ENCODE measurements around the gene NEO1. TPM values are rescaled to one million over a fixed set of nuclear protein-coding genes. Genes with fewer than 3 reads are reported as not detected.
"Not testable (repeated sequence)": the region's sequence is repeated elsewhere in the genome, so short reads cannot be mapped to it uniquely, and the experiment has no call there.

Gene NEO1
- total RNA-seq, 3 donors from 2014 or later: 4.7 to 5.2 (median 4.9) TPM

DNA sequence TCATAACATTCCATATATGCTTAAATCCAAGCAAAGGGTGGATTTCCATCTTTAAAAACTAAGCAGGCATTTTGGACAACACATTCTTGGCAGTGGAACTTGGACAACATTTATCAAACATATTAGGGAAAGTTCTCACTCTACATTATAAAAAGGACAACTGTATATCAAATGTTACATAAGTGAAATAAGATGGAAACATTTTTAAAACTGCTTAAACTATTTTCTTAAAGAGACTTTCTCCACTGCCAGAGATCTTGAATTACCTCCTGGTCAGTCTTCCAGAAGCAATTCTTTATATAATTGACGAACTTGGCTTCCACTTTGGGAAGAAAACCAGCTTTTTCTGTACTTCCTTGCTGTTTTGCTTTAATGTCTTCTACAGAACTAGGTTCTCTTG is 109.3 kb downstream of the NEO1 start:
- Mint-ChIP-seq H3K4me3 (no peak overlapping the region), H3K9me3 (peaks cover 15% of the 10 kb centered on the region), H3K4me1 (ENCODE audit: low read depth) (no peaks in the 10 kb centered on the region), H3K27me3 (ENCODE audit: low read depth) (no peaks in the 10 kb centered on the region), H3K36me3 (ENCODE audit: insufficient read depth) (peaks cover 19% of the 10 kb centered on the region)
- DNase-seq: no peak
- no peak for ATAC-seq

DNA sequence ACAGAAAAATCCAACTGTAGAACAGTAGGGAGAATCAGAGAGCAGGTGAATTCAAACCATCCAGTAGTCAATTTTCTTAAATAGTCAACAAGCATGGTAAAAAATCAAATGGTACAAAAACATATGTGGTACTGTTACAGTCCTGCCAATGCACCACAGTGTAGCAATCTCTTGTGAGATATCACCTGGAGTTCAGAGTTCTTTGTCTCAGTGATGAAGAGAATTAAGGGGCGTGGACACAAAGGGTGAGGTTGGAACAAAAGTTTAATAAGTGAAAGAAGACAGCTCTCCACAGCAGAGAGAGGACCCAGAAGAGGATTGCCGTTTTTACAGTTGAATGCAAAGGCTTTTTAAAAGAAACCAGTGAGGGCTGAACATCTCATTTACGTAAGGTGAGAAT is 113.2 kb downstream of the NEO1 start:
- peaks cover 17% of the 10 kb centered on the region for H3K36me3 Mint-ChIP-seq (ENCODE audit: insufficient read depth)
- no peaks in the 10 kb centered on the region for H3K4me1 Mint-ChIP-seq (ENCODE audit: low read depth)
- no peak overlapping the region for H3K4me3 Mint-ChIP-seq
- ATAC-seq (no peak), DNase-seq (no peak)
- H3K9me3 Mint-ChIP-seq: peaks cover 16% of the 10 kb centered on the region
- no peaks in the 10 kb centered on the region for H3K27me3 Mint-ChIP-seq (ENCODE audit: low read depth)

DNA sequence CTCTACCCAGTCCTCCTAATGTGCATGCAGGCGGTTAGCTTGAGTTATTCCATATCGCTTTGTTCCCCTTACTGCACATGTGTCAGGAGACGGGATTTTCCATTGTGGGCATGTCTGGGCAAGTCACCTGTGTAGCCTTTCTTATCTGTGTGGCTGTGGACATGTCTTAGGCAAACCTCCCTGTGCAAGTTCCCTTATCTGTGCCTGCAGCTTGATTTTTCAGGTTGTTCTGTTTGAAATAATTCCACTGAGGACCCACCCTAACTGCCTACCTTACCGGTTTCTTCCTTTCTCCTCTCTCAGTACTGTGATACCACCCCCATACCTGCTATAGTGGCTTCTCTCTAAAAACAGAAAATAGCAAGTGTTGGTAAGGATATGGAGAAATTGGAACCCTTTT is 113.6 kb downstream of the NEO1 start:
- peaks cover 17% of the 10 kb centered on the region for H3K36me3 Mint-ChIP-seq (ENCODE audit: insufficient read depth)
- ATAC-seq (no peak), DNase-seq (no peak)
- H3K4me1 Mint-ChIP-seq (ENCODE audit: low read depth): no peaks in the 10 kb centered on the region
- no peaks in the 10 kb centered on the region for H3K27me3 Mint-ChIP-seq (ENCODE audit: low read depth)
- peaks cover 16% of the 10 kb centered on the region for H3K9me3 Mint-ChIP-seq
- H3K4me3 Mint-ChIP-seq: no peak overlapping the region

DNA sequence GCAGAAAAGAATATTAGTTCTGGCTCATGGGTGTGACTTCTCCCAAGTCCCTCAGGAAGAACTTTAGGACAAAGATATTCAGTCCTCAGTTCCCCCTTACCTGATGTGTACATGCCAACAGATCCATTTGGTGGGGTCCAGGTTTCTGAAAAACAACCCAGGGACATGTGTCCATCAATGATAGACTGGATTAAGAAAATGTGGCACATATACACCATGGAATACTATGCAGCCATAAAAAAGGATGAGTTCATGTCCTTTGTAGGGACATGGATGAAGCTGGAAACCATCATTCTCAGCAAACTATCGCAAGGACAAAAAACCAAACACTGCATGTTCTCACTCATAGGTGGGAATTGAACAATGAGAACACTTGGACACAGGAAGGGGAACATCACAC is 114.4 kb downstream of the NEO1 start:
- peaks cover 17% of the 10 kb centered on the region for H3K36me3 Mint-ChIP-seq (ENCODE audit: insufficient read depth)
- not testable (repeated sequence) for ATAC-seq; H3K27me3 Mint-ChIP-seq (ENCODE audit: low read depth); DNase-seq; H3K4me1 Mint-ChIP-seq (ENCODE audit: low read depth); H3K4me3 Mint-ChIP-seq
- peaks cover 16% of the 10 kb centered on the region for H3K9me3 Mint-ChIP-seq

DNA sequence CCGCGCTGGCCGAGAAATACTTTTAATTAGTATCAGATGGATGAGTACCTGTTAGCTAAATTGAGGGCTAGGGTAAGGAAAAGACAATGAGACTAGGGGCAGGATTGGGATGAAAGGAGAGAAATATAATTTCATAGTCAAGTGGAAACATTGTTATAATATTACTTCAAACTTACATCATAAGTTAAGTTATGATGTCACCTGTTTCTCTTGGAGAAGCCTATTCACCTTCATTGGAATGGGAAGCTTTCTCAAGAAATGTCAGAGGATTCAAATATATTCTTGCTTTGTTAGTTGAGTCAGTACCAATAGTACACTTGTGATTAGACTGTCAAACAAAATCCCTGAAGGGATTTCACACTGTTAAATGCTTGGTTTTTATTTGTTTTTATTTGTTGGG is 116.2 kb downstream of the NEO1 start:
- Mint-ChIP-seq H3K36me3 (ENCODE audit: insufficient read depth) (peaks cover 17% of the 10 kb centered on the region), H3K27me3 (ENCODE audit: low read depth) (no peaks in the 10 kb centered on the region), H3K9me3 (peaks cover 16% of the 10 kb centered on the region), H3K4me3 (no peak overlapping the region), H3K4me1 (ENCODE audit: low read depth) (no peaks in the 10 kb centered on the region)
- DNase-seq (no peak), ATAC-seq (no peak)

DNA sequence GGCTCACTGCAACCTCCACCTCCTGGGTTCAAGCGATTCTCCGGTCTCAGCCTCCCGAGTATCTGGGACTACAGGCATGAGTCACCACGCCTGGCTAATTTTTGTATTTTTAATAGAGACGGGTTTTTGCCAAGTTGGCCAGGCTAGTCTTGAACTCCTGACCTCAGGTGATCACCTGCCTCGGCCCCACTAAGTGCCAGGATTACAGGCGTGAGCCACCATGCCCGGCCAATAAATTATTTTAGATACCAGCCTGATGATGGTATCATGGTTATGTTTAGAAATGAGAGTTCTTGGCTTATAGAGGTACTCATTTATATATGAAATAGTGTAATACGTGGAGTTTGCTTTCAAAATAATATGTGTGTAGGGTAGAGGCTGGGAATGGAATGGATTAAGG is 119.4 kb downstream of the NEO1 start:
- ATAC-seq (no peak), DNase-seq (no peak)
- no peaks in the 10 kb centered on the region for H3K9me3 Mint-ChIP-seq
- H3K27me3 Mint-ChIP-seq (ENCODE audit: low read depth): no peaks in the 10 kb centered on the region
- no peaks in the 10 kb centered on the region for H3K4me1 Mint-ChIP-seq (ENCODE audit: low read depth)
- H3K4me3 Mint-ChIP-seq: no peak overlapping the region
- peaks cover 7% of the 10 kb centered on the region for H3K36me3 Mint-ChIP-seq (ENCODE audit: insufficient read depth)

DNA sequence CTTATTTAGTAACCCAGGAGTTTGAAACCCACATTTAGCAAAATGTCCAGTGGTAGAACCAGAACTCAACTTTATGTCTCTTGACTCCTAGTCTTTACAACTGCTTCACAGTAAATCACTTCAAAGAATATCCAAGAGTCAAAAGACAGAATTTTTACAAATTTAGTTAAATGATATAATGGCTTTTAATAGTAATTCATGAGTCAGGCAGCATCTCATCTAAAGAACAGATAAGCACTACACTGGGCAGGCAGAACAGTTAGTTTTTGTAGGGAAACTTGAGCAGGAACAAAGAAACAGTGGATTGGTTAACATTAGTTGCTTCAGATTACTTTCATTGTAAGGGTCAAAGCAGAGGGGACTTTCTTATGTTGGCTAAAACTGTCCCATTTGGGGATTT is 120.2 kb downstream of the NEO1 start:
- H3K9me3 Mint-ChIP-seq: no peaks in the 10 kb centered on the region
- peaks cover 5% of the 10 kb centered on the region for H3K36me3 Mint-ChIP-seq (ENCODE audit: insufficient read depth)
- no peak for ATAC-seq
- no peaks in the 10 kb centered on the region for H3K27me3 Mint-ChIP-seq (ENCODE audit: low read depth)
- DNase-seq: no peak
- no peaks in the 10 kb centered on the region for H3K4me1 Mint-ChIP-seq (ENCODE audit: low read depth)
- no peak overlapping the region for H3K4me3 Mint-ChIP-seq

DNA sequence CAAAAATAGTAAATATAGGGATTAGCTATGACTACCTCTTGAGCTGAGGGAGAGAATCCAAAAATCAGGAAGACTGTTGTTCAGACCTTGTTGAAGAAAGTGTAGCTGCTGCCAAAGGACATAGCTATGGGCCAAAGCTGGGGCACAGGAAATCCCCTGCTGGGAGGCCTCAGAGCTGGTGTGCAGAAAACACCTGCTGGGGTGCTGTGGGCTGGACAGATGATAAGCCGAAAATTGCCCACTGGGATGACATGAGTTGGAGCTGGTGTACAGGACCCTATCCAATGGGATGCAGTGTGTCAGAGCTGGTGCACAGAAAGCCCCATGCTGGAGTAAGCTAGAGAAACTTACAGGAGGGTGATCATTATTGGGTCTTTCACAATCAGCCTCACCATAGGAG is 121.9 kb downstream of the NEO1 start:
- H3K4me3 Mint-ChIP-seq: no peak overlapping the region
- no peaks in the 10 kb centered on the region for H3K4me1 Mint-ChIP-seq (ENCODE audit: low read depth)
- ATAC-seq (no peak), DNase-seq (no peak)
- H3K36me3 Mint-ChIP-seq (ENCODE audit: insufficient read depth): peaks cover 8% of the 10 kb centered on the region
- H3K27me3 Mint-ChIP-seq (ENCODE audit: low read depth): no peaks in the 10 kb centered on the region
- H3K9me3 Mint-ChIP-seq: no peaks in the 10 kb centered on the region

DNA sequence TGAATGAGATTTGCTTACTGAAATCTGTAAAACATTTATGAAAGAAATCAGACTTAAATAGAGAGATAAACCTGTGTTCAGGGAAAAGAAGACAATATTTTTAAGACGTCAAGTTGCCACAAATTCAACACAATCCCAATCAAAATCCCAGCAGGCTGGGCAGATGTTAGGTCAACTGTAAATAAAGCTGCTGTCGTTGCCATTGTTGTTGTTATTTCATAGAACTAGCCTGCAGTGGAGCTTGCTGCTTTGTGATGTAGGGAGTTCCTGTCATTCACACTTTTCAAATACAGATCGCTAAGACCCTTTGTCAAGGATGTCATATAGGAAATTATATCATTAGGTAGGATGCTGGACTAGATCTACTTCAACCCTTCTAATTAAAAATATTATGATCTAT is 123.1 kb downstream of the NEO1 start:
- no peaks in the 10 kb centered on the region for H3K27me3 Mint-ChIP-seq (ENCODE audit: low read depth)
- no peak for DNase-seq
- no peak for ATAC-seq
- no peaks in the 10 kb centered on the region for H3K9me3 Mint-ChIP-seq
- H3K4me1 Mint-ChIP-seq (ENCODE audit: low read depth): no peaks in the 10 kb centered on the region
- H3K4me3 Mint-ChIP-seq: no peak overlapping the region
- H3K36me3 Mint-ChIP-seq (ENCODE audit: insufficient read depth): peaks cover 10% of the 10 kb centered on the region

DNA sequence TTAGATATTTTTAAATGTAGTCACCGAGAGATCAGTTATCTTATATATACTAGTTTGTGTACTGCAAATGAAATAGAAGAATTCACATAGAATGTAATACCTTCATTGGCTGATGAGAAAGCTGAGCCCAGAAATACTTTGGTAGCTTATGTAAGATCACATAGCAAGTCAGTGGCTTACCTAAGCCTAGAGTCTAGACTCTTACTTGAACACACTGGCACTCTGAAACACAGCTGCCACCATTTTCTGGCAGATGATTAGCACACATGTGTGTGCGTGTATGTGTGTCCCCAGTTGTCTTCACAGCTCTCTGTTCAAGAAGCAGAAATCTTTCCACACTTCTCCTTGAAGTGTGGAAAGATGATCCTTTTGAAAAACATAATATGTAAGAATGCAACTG is 124.3 kb downstream of the NEO1 start:
- DNase-seq (no peak), ATAC-seq (no peak)
- Mint-ChIP-seq H3K4me3 (no peak overlapping the region), H3K27me3 (ENCODE audit: low read depth) (no peaks in the 10 kb centered on the region), H3K4me1 (ENCODE audit: low read depth) (no peaks in the 10 kb centered on the region), H3K9me3 (peaks cover 5% of the 10 kb centered on the region), H3K36me3 (ENCODE audit: insufficient read depth) (peaks cover 20% of the 10 kb centered on the region)

DNA sequence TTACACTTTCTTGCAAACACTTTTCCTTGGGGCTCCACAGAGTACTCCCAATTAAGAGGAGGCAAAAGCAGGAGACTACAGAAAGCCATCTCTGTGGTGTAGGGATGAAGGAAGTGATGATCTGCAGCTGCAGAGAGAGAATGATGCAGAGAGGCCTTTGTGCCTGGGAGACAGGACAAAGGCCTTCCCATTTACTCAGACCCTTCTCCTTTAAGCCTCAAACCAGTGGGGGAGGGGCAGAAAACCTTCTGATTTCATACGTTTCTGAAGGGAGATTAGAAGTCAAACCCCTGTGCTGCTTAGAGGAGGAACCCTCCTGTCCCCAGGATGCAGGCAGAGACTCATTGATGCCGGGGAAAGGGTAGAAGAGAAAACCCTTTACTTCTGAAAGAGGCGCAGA is 130.8 kb downstream of the NEO1 start:
- H3K36me3 Mint-ChIP-seq (ENCODE audit: insufficient read depth): peaks cover 30% of the 10 kb centered on the region
- DNase-seq (no peak), ATAC-seq (no peak)
- H3K4me3 Mint-ChIP-seq: no peak overlapping the region
- H3K9me3 Mint-ChIP-seq: peaks cover 12% of the 10 kb centered on the region
- no peaks in the 10 kb centered on the region for H3K27me3 Mint-ChIP-seq (ENCODE audit: low read depth)
- no peaks in the 10 kb centered on the region for H3K4me1 Mint-ChIP-seq (ENCODE audit: low read depth)

DNA sequence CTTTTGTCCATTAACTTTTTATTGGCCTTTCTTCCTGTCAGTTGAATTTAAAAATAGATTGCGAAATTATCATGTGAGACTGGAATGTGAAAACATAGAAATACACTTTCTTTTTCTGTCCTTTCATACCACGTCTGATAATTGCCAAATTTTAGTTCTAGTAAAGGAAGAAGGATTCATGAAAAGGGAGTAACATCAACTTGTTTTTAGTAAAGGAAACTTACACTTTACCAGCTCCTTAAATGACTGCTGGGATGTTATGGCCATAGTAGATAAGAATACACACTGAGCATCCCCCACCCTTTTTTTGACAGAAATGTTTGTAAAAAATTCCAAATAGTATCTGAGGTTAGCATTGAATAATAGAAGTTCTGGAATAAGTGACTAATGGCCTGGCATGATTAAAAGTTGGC is 137.9 kb downstream of the NEO1 start:
- DNase-seq: no peak
- no peak for ATAC-seq
- no peaks in the 10 kb centered on the region for H3K27me3 Mint-ChIP-seq (ENCODE audit: low read depth)
- H3K4me3 Mint-ChIP-seq: no peak overlapping the region
- H3K36me3 Mint-ChIP-seq (ENCODE audit: insufficient read depth): no peaks in the 10 kb centered on the region
- H3K9me3 Mint-ChIP-seq: no peaks in the 10 kb centered on the region
- H3K4me1 Mint-ChIP-seq (ENCODE audit: low read depth): peaks cover 4% of the 10 kb centered on the region

DNA sequence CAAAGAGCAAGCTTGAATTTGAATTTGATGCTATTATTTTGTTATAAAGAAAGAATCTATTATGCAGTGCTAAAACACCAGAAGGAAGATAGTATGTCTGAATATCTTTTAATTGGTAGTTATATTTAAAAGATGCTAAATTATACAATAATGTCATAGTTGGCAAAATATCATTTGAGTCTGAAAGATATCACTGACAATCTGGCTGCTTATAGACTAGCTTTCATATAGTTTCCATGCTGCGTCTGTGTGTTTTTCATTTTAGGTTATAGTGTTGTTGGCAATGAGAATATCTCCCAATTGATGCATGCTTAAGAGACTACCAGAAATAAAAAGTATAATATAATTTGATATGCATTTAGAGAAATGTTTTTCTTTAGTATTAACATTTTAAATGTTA is 142.9 kb downstream of the NEO1 start:
- Mint-ChIP-seq H3K4me1 (ENCODE audit: low read depth) (peaks cover 11% of the 10 kb centered on the region), H3K4me3 (no peak overlapping the region), H3K27me3 (ENCODE audit: low read depth) (no peaks in the 10 kb centered on the region), H3K36me3 (ENCODE audit: insufficient read depth) (no peaks in the 10 kb centered on the region), H3K9me3 (no peaks in the 10 kb centered on the region)
- no peak for ATAC-seq
- DNase-seq: no peak

DNA sequence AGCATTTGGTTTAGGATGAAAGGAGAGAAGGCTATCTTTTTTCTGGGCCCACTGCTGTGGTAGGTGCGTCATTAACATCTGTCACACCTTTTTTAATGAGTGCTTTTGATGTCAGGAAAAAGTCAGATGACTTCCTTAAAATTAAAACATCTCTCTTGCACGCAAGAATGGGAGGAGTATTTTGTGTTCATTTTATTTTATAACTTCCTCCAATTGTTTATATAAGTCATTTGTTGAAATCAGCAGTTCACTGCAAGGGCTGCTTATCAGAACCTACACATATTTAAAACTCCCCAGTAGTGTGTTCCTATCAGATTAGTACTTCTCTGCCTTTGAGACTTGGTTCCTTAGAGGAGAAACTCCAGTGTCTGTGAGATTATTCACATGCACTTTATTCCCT is 143.8 kb downstream of the NEO1 start:
- Mint-ChIP-seq H3K4me1 (ENCODE audit: low read depth) (peaks cover 7% of the 10 kb centered on the region), H3K9me3 (no peaks in the 10 kb centered on the region), H3K4me3 (no peak overlapping the region), H3K36me3 (ENCODE audit: insufficient read depth) (no peaks in the 10 kb centered on the region), H3K27me3 (ENCODE audit: low read depth) (no peaks in the 10 kb centered on the region)
- DNase-seq (no peak), ATAC-seq (no peak)

DNA sequence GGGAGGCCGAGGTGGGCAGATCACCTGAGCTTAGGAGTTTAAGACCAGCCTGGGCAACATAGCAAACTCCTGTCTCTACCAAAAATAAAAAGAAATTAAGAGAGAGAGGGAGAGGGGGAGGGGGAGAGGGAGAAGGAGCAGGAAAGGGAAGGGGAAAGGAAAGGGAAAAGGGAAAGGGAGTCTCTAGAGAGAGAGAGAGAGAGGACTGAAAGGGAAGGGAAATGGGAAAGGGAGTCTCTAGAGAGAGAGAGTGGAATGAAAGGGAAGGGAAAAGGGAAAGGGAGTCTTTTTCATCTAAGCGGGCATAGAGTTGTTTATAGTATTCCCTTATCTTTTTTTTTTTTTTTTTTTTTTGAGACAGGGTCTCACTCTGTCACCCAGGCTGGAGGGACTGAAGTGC is 148.1 kb downstream of the NEO1 start:
- Mint-ChIP-seq H3K4me1 (ENCODE audit: low read depth) (peaks cover 7% of the 10 kb centered on the region), H3K4me3 (no peak overlapping the region), H3K36me3 (ENCODE audit: insufficient read depth) (peaks cover 13% of the 10 kb centered on the region), H3K27me3 (ENCODE audit: low read depth) (no peaks in the 10 kb centered on the region), H3K9me3 (peaks cover 19% of the 10 kb centered on the region)
- no peak for ATAC-seq
- DNase-seq: no peak

DNA sequence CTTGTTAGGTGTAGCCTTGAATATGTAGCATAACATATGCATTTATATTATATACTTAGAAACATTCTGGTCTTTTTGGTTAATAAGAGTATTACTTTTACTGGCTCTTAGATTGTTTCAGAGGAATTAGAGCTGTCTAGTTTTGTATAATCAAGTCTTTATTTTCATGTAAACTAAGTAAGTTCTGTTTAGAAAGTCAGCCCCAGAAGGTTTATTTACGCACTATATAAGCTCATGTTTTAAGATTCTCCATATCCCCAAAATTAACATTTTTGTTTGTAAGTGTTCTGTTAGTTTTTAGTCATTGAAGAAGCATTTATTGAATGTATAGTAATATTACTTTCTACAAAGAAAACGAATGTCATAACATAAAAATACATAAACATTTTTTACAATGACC is 158.4 kb downstream of the NEO1 start:
- ATAC-seq (no peak), DNase-seq (no peak)
- Mint-ChIP-seq H3K4me1 (ENCODE audit: low read depth) (no peaks in the 10 kb centered on the region), H3K27me3 (ENCODE audit: low read depth) (no peaks in the 10 kb centered on the region), H3K9me3 (no peaks in the 10 kb centered on the region), H3K36me3 (ENCODE audit: insufficient read depth) (no peaks in the 10 kb centered on the region), H3K4me3 (no peak overlapping the region)
